ENCODE results near the gene PROM1.

DNA sequence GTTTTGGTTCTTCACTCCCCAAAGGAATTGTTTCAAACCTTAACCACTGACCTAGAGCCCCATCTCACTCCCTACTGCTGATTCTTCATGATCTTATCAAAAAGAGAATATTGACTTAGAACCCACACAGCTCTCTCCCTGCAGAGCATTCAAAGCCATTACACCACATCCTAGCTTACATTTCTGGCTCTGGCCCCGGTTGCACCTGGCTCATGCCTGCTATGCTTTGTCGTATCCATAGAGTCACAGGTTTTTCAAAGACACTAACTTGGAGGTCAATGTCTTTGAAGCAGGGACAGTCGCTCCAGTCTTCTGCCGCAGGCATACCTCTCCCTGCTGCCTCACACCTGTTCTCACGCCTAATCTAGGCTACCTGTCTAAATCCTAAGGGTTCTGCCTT lies 78.1 kb downstream of the PROM1 start:
- TF ChIP-seq, protein P1, sequence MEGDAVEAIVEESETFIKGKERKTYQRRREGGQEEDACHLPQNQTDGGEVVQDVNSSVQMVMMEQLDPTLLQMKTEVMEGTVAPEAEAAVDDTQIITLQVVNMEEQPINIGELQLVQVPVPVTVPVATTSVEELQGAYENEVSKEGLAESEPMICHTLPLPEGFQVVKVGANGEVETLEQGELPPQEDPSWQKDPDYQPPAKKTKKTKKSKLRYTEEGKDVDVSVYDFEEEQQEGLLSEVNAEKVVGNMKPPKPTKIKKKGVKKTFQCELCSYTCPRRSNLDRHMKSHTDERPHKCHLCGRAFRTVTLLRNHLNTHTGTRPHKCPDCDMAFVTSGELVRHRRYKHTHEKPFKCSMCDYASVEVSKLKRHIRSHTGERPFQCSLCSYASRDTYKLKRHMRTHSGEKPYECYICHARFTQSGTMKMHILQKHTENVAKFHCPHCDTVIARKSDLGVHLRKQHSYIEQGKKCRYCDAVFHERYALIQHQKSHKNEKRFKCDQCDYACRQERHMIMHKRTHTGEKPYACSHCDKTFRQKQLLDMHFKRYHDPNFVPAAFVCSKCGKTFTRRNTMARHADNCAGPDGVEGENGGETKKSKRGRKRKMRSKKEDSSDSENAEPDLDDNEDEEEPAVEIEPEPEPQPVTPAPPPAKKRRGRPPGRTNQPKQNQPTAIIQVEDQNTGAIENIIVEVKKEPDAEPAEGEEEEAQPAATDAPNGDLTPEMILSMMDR (IDR thresholded peaks at IDR 0.05), result no peak
- TF ChIP-seq POLR2A (IDR thresholded peaks at IDR 0.05), result no peak
